HT1080 (cell line): Measurements from ENCODE around the gene COG2. TPM values are rescaled to one million over a fixed set of nuclear protein-coding genes. Genes with fewer than 3 reads are reported as not detected.

Experiments
- DNase-seq: peaks from one replicate; pipeline ENCODE4 v3.0.0-alpha.2; 2015; ENCODE audit warnings: low read depth
- total RNA-seq: library from RNA; depleted of rRNA; stranded (reverse); fragments of >200 nt; shearing (Covaris generic); gene quantifications from 2 replicates; pipeline ENCODE4 v1.2.3, GENCODE V29; 2014

COG2 gene
- total RNA-seq, 1 experiment from 2014 or later: 26.1 TPM

DNA sequence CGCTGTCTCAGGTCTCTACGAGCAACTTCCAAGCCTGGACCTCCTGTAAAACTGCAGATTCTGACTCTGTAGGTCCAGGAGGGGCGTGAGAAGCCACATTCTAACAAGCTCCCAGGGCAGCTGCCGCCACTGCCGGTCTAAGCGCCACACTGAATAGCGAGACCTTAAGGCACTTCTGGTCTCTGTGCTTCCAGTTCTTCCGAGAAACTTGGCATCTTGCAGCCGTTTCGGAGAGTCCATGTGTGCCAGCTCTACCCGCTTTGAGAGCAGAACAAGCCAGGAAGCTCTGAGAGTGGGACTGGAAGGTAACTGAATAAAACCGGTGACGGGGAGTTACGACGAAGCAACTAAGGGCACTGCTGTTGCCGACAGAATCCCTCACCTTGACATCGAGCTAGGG is 59.2 kb downstream of the COG2 start:
- DNase-seq: no peak

- DNase-seq: no peak
Measured at GRCh38 chr1:230701895-230702768, 59.9 kb downstream of the COG2 start.

- DNase-seq: no peak
Measured at GRCh38 chr1:230702934-230703678, 60.8 kb downstream of the COG2 start.

- DNase-seq: no peak
Measured at GRCh38 chr1:230703679-230704385, 61.6 kb downstream of the COG2 start.

DNA sequence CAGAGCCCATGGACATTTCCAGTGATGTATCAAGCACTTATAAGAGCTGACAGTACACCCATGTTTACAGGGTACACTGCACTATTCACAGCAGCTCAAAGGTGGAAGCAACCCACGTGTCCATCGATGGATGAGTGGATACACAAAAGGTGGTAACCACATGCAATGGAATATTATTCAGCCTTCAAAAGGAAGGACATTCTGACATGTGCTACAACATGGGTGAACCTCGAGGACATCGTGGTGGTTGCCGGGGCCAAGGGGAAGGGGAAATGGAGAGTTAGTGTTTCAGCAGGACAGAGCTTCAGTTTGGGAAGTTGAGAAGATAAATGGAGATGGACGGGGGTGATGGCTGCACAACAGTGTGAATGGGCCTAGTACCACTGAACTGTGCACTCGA is 62.5 kb downstream of the COG2 start:
- no peak for DNase-seq

- no peak for DNase-seq
Measured at GRCh38 chr1:230705289-230706019, 63.2 kb downstream of the COG2 start.

- DNase-seq: no peak
Measured at GRCh38 chr1:230706020-230706699, 63.9 kb downstream of the COG2 start.

GRCh38 chr1:230706887-230707731 is 64.8 kb downstream of the COG2 start:
- DNase-seq: no peak

- DNase-seq: no peak
Measured at GRCh38 chr1:230707732-230708630, 65.7 kb downstream of the COG2 start.

DNA sequence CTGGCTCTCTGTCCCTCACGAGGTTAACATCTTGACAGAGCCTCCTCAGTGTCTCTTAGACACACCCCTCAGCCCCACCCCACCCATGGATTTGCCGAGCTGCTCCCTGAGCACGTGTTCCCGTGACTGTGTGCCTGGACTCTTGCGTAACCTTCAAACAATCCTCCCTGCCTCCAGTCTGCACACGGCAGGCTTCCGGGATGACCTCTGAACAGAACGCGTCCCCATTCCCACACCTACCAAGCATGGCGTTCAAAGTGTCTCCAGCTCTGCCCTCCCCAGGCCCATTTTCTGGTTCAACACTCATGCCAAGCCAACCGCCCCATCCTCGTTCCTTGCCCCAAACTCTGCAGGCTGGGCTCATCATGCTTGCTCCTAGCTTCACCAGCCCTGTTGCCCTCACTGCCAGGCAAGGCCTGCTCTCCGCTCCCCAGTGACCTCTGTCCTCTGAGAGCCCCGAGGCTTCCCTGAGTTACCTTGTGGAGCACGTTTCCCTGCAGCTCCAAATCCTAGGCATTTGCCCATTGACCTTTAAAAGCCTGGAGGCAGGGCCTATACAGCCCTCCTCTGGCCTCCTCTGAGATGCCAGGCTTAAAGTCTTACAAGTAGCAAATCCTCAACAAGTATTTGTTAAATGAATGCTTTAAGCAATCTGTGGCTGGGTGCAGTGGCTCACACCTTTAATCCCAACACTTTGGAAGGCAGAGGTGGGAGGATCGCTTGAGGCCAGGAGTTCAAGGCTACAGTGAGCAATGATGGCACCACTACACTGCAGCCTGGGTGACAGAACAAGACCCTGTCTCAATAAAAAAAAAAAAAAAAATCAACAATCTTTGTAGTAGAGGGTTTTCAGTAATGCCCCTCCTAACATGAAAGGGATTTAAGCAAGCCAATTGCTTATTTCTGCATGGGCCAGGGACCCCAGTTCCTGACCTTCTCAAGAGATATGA is 66.6 kb downstream of the COG2 start:
- no peak for DNase-seq

DNA sequence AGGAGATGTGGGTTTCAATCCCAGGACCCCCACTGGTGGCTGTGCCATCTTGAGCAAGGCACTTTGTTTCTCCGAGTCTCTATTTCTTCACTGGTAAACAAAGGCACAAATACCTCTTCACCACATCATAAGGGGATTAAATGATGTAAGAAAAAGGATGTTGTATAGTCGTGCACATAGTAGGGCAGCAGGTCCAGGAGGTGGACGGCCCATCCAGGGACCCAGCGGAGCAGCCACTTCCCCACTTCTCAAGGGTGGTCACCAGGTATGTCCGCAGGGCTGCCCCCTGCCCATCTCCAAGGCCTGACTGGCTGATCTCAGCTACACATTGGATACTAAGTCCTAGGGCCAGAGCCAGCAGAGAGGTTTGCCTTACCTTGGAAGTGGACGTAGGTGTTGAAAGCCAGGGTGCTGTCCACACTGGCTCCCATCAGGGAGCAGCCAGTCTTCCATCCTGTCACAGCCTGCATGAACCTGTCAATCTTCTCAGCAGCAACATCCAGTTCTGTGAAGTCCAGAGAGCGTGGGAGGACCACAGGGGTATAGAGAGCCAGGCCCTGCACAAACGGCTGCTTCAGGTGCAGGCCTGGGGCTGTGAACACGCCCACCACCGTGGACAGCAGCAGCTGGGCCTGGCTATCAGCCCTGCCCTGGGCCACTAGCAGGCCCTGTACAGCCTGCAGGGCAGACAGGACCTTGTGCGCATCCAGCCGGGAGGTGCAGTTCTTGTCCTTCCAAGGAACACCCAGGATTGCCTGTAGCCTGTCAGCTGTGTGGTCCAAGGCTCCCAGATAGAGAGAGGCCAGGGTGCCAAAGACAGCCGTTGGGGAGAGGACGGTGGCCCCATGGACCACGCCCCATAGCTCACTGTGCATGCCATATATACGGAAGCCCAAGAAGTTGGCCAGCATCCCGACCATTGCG is 67.6 kb downstream of the COG2 start:
- DNase-seq: no peak

- no peak for DNase-seq
Measured at GRCh38 chr1:230710543-230710904, 68.2 kb downstream of the COG2 start.

DNA sequence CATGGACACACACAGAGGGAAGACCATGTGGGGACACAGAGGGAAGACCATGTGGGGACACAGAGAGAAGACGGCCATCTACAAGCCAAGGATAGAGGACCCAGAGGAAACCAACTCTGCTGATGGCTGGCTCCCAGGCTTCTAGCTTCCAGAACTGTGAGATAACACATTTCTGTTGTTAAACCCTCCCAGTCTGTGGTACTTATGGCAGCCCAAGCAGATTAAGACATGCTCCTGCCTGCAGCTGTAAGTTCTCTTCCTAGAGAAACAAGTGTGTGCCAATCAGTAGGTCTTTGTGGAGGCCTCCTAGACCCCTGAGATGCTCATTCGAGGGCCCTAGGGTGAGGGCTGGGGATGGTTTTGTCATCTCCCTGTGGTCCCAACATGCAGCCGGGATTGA is 69.0 kb downstream of the COG2 start:
- no peak for DNase-seq

GRCh38 chr1:230712470-230712942 is 70.2 kb downstream of the COG2 start:
- no peak for DNase-seq

DNA sequence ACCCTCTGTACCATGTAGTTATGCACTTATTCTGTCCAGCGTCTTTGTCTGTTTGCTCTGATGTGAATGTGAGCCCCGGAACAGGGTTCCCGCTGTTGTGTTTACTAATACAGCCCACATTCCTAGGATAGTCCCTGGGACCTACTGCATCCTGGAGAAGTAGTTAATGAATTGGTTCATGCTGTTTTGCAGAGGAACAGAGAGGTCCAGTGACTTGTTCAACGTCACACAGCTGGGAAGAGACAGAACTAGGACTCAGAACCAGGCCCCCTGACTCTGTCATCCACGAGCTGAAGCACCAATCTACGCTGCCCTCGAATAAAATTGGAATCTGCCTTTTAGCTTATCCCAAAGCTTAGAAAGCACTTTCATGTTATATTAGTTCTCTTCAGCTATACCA is 70.9 kb downstream of the COG2 start:
- no peak for DNase-seq

DNA sequence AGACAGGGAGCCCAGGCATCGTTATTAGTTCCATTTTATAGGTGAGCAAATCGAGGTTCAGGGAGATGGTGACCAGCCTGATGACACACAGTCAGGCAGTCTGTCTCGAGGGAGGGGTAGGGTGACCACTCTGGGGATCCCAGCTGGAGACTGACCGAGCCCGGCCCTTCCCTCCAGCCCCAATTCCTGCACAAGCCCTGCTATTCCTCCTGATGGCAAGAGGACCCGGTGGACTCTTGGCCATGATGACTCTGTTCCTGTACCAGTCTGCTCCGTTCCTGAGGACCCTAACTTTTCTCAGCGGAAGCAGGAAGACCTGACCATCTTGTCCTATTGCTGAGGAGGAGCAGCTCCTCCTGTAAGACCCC is 71.2 kb downstream of the COG2 start:
- no peak for DNase-seq
